HCT116 (cell line): ENCODE results near the gene MST1R. TPM values are rescaled to one million over a fixed set of nuclear protein-coding genes. Genes with fewer than 3 reads are reported as not detected.
A peak's percentile ranks its signal among the peaks of the same experiment; 100 is the strongest.

Experiments used
- ATAC-seq: fragments of 200-7000 bp; cut with Tn5 transposase; 2 replicates; pipeline ENCODE4 v1.9.1; 2020; ENCODE audit warnings: mild to moderate bottlenecking, moderate library complexity
- BruUV-seq: library from RNA; stranded (reverse); fragments of 400-500 nt; replicated peaks from 2 replicates; lab custom pipeline; 2021; lab: Mats Ljungman, UMichigan
- CTCF ChIA-PET: fragments of 300-600 bp; sonication (Branson Sonifier 250); formaldehyde crosslinking; loops from one replicate; lab custom pipeline; 2021; ENCODE audit warnings: antibody characterized with exemption; lab: Charles Lee
- POLR2A ChIA-PET: fragments of 300-600, 350-600 bp; sonication (Branson Sonifier 250); formaldehyde crosslinking; loops from one replicate; lab custom pipeline; 2021; ENCODE audit warnings: antibody characterized with exemption; lab: Charles Lee
- RAD21 ChIA-PET, 2 experiments: fragments of 300-600 bp; sonication (Branson Sonifier 250); formaldehyde crosslinking; loops; one replicate each; lab custom pipeline; 2023; ENCODE audit warnings: low total read pairs in 2 of 2; ENCODE audit not compliant: uncharacterized antibody in 2 of 2, unreplicated experiment in 2 of 2, low non-redundant PET in 1 of 2; lab: Charles Lee
- DNase-seq: peaks from one replicate; pipeline ENCODE4 v3.0.0-alpha.2; 2010; ENCODE audit warnings: low read depth, low spot score
- H2AFZ ChIP-seq: fragments of 200-600 bp; shearing (Covaris generic), sonication (generic); 2 replicates; pipeline ENCODE4 v1.6.1; 2017; ENCODE audit warnings: low read depth, mixed run types, mixed read lengths, antibody characterized with exemption, low read length; ENCODE audit not compliant: poor library complexity, severe bottlenecking
- H3K27ac ChIP-seq: 2 replicates; pipeline ENCODE4 v1.5.1; 2012; ENCODE audit warnings: low read depth, low read length
- H3K27me3 ChIP-seq: fragments of 200-600 bp; sonication (generic); 2 replicates; pipeline ENCODE4 v1.6.1; 2016; ENCODE audit warnings: mixed run types, low read length, mixed read lengths; ENCODE audit not compliant: insufficient read depth
- H3K36me3 ChIP-seq, 2 experiments: fragments of 200-500 bp in 1 of 2; fragments of 200-600 bp in 1 of 2; sonication (Bioruptor generic) in 1 of 2; sonication (generic) in 1 of 2; 2 replicates each; pipeline versions ENCODE4 v1.5.1 to v1.6.1; 2014 to 2016; ENCODE audit warnings: low read length in 2 of 2, inconsistent platforms in 1 of 2, mixed read lengths in 1 of 2, mixed run types in 1 of 2; ENCODE audit not compliant: insufficient read depth in 2 of 2, control insufficient read depth in 1 of 2
- H3K4me1 ChIP-seq, 2 experiments: fragments of 200-600 bp in 1 of 2; sonication (generic) in 1 of 2; 2 replicates each; pipeline versions ENCODE4 v1.5.1 to v1.6.1; 2012 to 2017; ENCODE audit warnings: low read length in 2 of 2, inconsistent platforms in 1 of 2, mild to moderate bottlenecking in 1 of 2, mixed read lengths in 1 of 2, mixed run types in 1 of 2, moderate library complexity in 1 of 2; ENCODE audit not compliant: insufficient read depth in 2 of 2, control insufficient read depth in 1 of 2
- H3K4me2 ChIP-seq: fragments of 200-600 bp; sonication (generic); 2 replicates; pipeline ENCODE4 v1.6.1; 2017; ENCODE audit warnings: mixed run types, low read length, mixed read lengths
- H3K4me3 ChIP-seq, 2 experiments: fragments of 200-600 bp in 1 of 2; sonication (generic) in 1 of 2; replicated peaks in 1 of 2; 2 replicates each; pipeline ENCODE4 v1.5.1; 2011 to 2016; ENCODE audit warnings: low read length in 2 of 2, control low read depth in 1 of 2, low read depth in 1 of 2, mild to moderate bottlenecking in 1 of 2, mixed read lengths in 1 of 2, mixed run types in 1 of 2
- H3K79me2 ChIP-seq: fragments of 200-600 bp; sonication (generic); 2 replicates; pipeline ENCODE4 v1.6.1; 2017; ENCODE audit warnings: mild to moderate bottlenecking, mixed run types, low read length, moderate library complexity, mixed read lengths; ENCODE audit not compliant: insufficient read depth
- H3K9ac ChIP-seq: fragments of 200-600 bp; sonication (generic); 2 replicates; pipeline ENCODE4 v1.6.1; 2016; ENCODE audit warnings: low read length, mixed read lengths
- H3K9me2 ChIP-seq: fragments of 200-600 bp; sonication (generic), shearing (Covaris generic); 2 replicates; pipeline ENCODE4 v1.6.1; 2017; ENCODE audit warnings: mixed run types, mild to moderate bottlenecking, moderate library complexity; ENCODE audit not compliant: insufficient read depth
- H3K9me3 ChIP-seq, 2 experiments: fragments of 200-500 bp in 1 of 2; fragments of 200-600 bp in 1 of 2; sonication (Bioruptor generic) in 1 of 2; sonication (generic) in 1 of 2; 2 replicates each; pipeline ENCODE4 v1.6.1; 2014 to 2017; ENCODE audit warnings: low read length in 2 of 2, mixed read lengths in 2 of 2, inconsistent platforms in 1 of 2, low read depth in 1 of 2, mild to moderate bottlenecking in 1 of 2, mixed run types in 1 of 2, moderate library complexity in 1 of 2; ENCODE audit not compliant: control insufficient read depth in 1 of 2, insufficient read depth in 1 of 2
- H4K20me1 ChIP-seq: fragments of 200-600 bp; sonication (generic), shearing (Covaris generic); 2 replicates; pipeline ENCODE4 v1.6.1; 2017; ENCODE audit warnings: mixed run types, mild to moderate bottlenecking, moderate library complexity; ENCODE audit not compliant: insufficient read depth
- CBX3 ChIP-seq: IDR thresholded peaks from 2 replicates; pipeline ENCODE4 v1.6.1; 2012; ENCODE audit warnings: low read depth
- CEBPB ChIP-seq: IDR thresholded peaks from 2 replicates; pipeline ENCODE4 v1.6.1; 2012; ENCODE audit warnings: low read depth
- EGR1 ChIP-seq: IDR thresholded peaks from 2 replicates; pipeline ENCODE4 v1.6.1; 2012; ENCODE audit warnings: low read depth
- ELF1 ChIP-seq: IDR thresholded peaks from 2 replicates; pipeline ENCODE4 v1.6.1; 2012; ENCODE audit warnings: low read depth, borderline replicate concordance
- EZH2 ChIP-seq: fragments of 200-600 bp; sonication (generic); IDR thresholded peaks from 2 replicates; pipeline ENCODE4 v1.6.1; 2017; ENCODE audit warnings: antibody characterized with exemption, mixed run types
- EZH2phosphoT487 ChIP-seq: fragments of 200-600 bp; IDR thresholded peaks from 2 replicates; pipeline ENCODE4 v1.6.1; 2018; ENCODE audit warnings: antibody characterized with exemption, borderline replicate concordance
- FOSL1 ChIP-seq: IDR thresholded peaks from 2 replicates; pipeline ENCODE4 v1.6.1; 2012; ENCODE audit warnings: low read depth
- JUND ChIP-seq: IDR thresholded peaks from 2 replicates; pipeline ENCODE4 v1.6.1; 2012
- POLR2A ChIP-seq: IDR thresholded peaks from 2 replicates; pipeline ENCODE4 v1.7.0; 2011; ENCODE audit warnings: borderline replicate concordance; ENCODE audit not compliant: insufficient read depth, insufficient read length; ENCODE audit errors: extremely low read depth
- POLR2AphosphoS5 ChIP-seq: IDR thresholded peaks from 2 replicates; pipeline ENCODE4 v1.6.1; 2011; ENCODE audit warnings: mild to moderate bottlenecking, low read depth, low read length, moderate library complexity
- RAD21 ChIP-seq: IDR thresholded peaks from 2 replicates; pipeline ENCODE4 v1.6.1; 2012; ENCODE audit warnings: low read depth, mild to moderate bottlenecking
- SIN3A ChIP-seq: IDR thresholded peaks from 2 replicates; pipeline ENCODE4 v1.6.1; 2012; ENCODE audit warnings: low read depth
- SP1 ChIP-seq: IDR thresholded peaks from 2 replicates; pipeline ENCODE4 v1.6.1; 2012; ENCODE audit warnings: low read depth
- SRF ChIP-seq: IDR thresholded peaks from 2 replicates; pipeline ENCODE4 v1.6.1; 2012; ENCODE audit warnings: low read depth
- TCF7L2 ChIP-seq: IDR thresholded peaks from 2 replicates; pipeline ENCODE4 v1.7.0; 2011; ENCODE audit warnings: borderline replicate concordance, inconsistent platforms; ENCODE audit not compliant: insufficient read depth, insufficient read length; ENCODE audit errors: extremely low read depth
- YY1 ChIP-seq: IDR thresholded peaks from 2 replicates; pipeline ENCODE4 v1.6.1; 2011; ENCODE audit warnings: low read length, low read depth, moderate library complexity, mild to moderate bottlenecking; ENCODE audit not compliant: insufficient replicate concordance; ENCODE audit errors: extremely low read depth
- ZFX ChIP-seq: fragments of 450-650 bp; IDR thresholded peaks from 2 replicates; pipeline ENCODE4 v1.6.1; 2017
- ZNF274 ChIP-seq: fragments of 200-500 bp; sonication (Bioruptor generic); IDR thresholded peaks from 2 replicates; pipeline ENCODE4 v1.6.1; 2014; ENCODE audit warnings: mild to moderate bottlenecking, low read depth, low read length, inconsistent platforms
- intact Hi-C: fragments of 100-400 bp; cut with micrococcal nuclease; formaldehyde crosslinking; loops from 2 replicates; pipeline ENCODE4 v1.10.0; 2022
- total RNA-seq: library from RNA; stranded (reverse); gene quantifications from one replicate; pipeline ENCODE4 v1.2.1, GENCODE V29; 2021; ENCODE audit not compliant: unreplicated experiment
- TF ChIP-seq, protein P1 (sequence below), 3 experiments: fragments of 200-600 bp in 1 of 3; sonication (generic) in 1 of 3; IDR thresholded peaks in 2 of 3; conservative IDR thresholded peaks in 1 of 3; 2 replicates each; pipeline ENCODE4 v1.5.1; 2012 to 2017; ENCODE audit warnings: low read depth in 2 of 3, low read length in 2 of 3, antibody characterized with exemption in 1 of 3, borderline replicate concordance in 1 of 3, control low read depth in 1 of 3, mild to moderate bottlenecking in 1 of 3, mixed read lengths in 1 of 3, mixed run types in 1 of 3, moderate library complexity in 1 of 3; ENCODE audit not compliant: insufficient read depth in 1 of 3
- TF ChIP-seq, protein P2 (sequence below): IDR thresholded peaks from 2 replicates; pipeline ENCODE4 v1.6.1; 2012; ENCODE audit warnings: low read depth
- TF ChIP-seq, protein P3 (sequence below): IDR thresholded peaks from 2 replicates; pipeline ENCODE4 v1.6.1; 2012
- TF ChIP-seq, protein P4 (sequence below): IDR thresholded peaks from 2 replicates; pipeline ENCODE4 v1.6.1; 2012

MST1R gene
- total RNA-seq, 1 experiment from 2014 or later, result 113 TPM

DNA sequence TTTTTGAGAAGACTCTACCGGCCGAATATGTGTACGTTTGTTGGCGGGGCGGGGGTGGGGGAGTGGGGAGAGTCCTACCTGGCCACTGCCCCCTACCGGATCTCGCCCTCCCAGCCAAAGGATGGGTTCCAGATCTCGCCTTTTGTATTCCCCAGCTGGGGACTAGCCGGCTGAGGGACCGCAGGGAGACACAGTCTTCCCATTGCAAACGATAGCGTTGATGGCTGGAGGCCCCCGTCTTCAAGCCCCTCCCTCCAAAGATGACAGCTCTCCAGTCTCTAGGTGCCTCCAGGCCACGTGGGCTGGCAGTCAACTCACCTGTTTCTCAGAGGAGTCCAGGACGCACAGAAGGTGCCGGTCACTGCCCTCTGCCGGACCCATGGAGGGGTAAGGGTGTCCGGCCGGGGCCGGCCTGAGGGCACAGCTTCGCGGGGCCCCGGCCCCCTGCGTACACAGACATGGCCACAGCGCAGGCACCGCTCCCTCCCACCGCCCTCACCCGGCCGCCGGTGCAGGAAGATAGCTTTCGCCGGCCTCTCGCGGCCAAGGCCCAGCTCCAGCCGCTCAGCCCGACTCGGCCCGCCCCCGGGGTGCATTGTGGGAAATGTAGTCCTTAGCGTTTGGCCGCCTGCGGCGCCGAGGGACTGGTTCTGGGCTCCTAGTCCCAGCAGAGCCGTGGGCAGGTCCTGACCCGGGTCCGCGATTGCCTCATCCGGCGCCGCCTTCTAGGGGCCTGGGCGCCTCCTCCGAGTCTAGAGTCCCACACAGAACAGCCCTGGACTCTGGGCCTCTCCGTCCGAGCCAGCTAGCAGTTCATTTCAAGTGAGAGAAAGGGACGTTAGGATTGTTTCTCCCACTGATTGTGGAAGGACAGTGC, 25.9 kb upstream of the MST1R start, which contains the start of gene MON1A:
Gene MON1A, minus strand, starts transcription at position 521 of the 877 bp plus-strand sequence. CDS start 16,465 bp downstream, outside the sequence.
- ChIA-PET CTCF (interaction anchor here (0.6 to 1.9 kb wide), 8 partner anchors 11 to 127 kb away, joined by 3 to 15 read pairs (median 4); partner anchors contain the start of genes INKA1 and RBM6), POLR2A (interaction anchor here (0.6 to 4.4 kb wide), 10 partner anchors 9 to 836 kb away, joined by 3 to 38 read pairs (median 4); partner anchors contain the start of genes QRICH1 and RBM6), RAD21 (no interaction called here)
- Histone ChIP-seq H3K36me3 (no peaks in the 10 kb centered on the region), H3K27me3 (no peaks in the 10 kb centered on the region), H3K9me3 (no peaks in the 10 kb centered on the region), H3K4me2 (peak within 1 kb of the TSS; percentile 82), H3K9ac (peak within 1 kb of the TSS; percentile 64), H3K9me2 (no peaks in the 10 kb centered on the region), H3K27ac (peak within 1 kb of the TSS; percentile 67), H4K20me1 (no peaks in the 10 kb centered on the region), H2AFZ (peak within 1 kb of the TSS; percentile 97), H3K4me3 (peak within 1 kb of the TSS; percentile 52 to 68), H3K79me2 (no peaks in the 10 kb centered on the region), H3K4me1 (peaks cover 23 to 44% of the 10 kb centered on the region in 2 experiments)
- ATAC-seq, result peak; percentile 86
- BruUV-seq, result TSS peak; percentile 63
- intact Hi-C loops, result no loop called here
- peak; percentile 67 for DNase-seq
- TF ChIP-seq CBX3 (peak; percentile 33; the same call in 1 of the 2 replicates), POLR2AphosphoS5 (peak; percentile 59), EZH2 (no peak), TCF7L2 (no peak), SRF (no peak), ELF1 (no peak), SIN3A (peak; percentile 94), ZFX (peak; percentile 97), RAD21 (no peak; the same call in 1 of the 2 replicates), FOSL1 (no peak), SP1 (peak; percentile 62), EZH2phosphoT487 (no peak), ZNF274 (no peak), POLR2A (no peak), JUND (no peak), CEBPB (no peak), EGR1 (no peak), YY1 (peak; percentile 9)
- TF ChIP-seq, protein P1, sequence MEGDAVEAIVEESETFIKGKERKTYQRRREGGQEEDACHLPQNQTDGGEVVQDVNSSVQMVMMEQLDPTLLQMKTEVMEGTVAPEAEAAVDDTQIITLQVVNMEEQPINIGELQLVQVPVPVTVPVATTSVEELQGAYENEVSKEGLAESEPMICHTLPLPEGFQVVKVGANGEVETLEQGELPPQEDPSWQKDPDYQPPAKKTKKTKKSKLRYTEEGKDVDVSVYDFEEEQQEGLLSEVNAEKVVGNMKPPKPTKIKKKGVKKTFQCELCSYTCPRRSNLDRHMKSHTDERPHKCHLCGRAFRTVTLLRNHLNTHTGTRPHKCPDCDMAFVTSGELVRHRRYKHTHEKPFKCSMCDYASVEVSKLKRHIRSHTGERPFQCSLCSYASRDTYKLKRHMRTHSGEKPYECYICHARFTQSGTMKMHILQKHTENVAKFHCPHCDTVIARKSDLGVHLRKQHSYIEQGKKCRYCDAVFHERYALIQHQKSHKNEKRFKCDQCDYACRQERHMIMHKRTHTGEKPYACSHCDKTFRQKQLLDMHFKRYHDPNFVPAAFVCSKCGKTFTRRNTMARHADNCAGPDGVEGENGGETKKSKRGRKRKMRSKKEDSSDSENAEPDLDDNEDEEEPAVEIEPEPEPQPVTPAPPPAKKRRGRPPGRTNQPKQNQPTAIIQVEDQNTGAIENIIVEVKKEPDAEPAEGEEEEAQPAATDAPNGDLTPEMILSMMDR (IDR thresholded peaks at IDR 0.05 in 2 of 3, conservative IDR thresholded peaks at IDR 0.05 in 1 of 3; ENCODE audit: borderline replicate concordance in 1 of 3, insufficient read depth in 1 of 3, low read depth in 2 of 3, low read length in 2 of 3), result peak; percentile 32 to 46 (median 32); a peak in 4 of 6 replicates
- TF ChIP-seq, protein P2, sequence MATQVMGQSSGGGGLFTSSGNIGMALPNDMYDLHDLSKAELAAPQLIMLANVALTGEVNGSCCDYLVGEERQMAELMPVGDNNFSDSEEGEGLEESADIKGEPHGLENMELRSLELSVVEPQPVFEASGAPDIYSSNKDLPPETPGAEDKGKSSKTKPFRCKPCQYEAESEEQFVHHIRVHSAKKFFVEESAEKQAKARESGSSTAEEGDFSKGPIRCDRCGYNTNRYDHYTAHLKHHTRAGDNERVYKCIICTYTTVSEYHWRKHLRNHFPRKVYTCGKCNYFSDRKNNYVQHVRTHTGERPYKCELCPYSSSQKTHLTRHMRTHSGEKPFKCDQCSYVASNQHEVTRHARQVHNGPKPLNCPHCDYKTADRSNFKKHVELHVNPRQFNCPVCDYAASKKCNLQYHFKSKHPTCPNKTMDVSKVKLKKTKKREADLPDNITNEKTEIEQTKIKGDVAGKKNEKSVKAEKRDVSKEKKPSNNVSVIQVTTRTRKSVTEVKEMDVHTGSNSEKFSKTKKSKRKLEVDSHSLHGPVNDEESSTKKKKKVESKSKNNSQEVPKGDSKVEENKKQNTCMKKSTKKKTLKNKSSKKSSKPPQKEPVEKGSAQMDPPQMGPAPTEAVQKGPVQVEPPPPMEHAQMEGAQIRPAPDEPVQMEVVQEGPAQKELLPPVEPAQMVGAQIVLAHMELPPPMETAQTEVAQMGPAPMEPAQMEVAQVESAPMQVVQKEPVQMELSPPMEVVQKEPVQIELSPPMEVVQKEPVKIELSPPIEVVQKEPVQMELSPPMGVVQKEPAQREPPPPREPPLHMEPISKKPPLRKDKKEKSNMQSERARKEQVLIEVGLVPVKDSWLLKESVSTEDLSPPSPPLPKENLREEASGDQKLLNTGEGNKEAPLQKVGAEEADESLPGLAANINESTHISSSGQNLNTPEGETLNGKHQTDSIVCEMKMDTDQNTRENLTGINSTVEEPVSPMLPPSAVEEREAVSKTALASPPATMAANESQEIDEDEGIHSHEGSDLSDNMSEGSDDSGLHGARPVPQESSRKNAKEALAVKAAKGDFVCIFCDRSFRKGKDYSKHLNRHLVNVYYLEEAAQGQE, result no peak
- TF ChIP-seq, protein P3, sequence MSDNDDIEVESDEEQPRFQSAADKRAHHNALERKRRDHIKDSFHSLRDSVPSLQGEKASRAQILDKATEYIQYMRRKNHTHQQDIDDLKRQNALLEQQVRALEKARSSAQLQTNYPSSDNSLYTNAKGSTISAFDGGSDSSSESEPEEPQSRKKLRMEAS, result peak; percentile 97
- TF ChIP-seq, protein P4, sequence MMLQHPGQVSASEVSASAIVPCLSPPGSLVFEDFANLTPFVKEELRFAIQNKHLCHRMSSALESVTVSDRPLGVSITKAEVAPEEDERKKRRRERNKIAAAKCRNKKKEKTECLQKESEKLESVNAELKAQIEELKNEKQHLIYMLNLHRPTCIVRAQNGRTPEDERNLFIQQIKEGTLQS, result no peak
